GM23338 (cell line): ENCODE measurements around the gene UBE2A. TPM values are rescaled to one million over a fixed set of nuclear protein-coding genes. Genes with fewer than 3 reads are reported as not detected.

Source experiments
- ATAC-seq: fragments of 200-7000 bp; cut with Tn5 transposase; 3 replicates; pipeline ENCODE4 v1.9.1; 2020
- DNase-seq: peaks from one replicate; pipeline ENCODE4 v3.0.0-alpha.2; 2015; ENCODE audit warnings: low spot score
- H2AFZ ChIP-seq: fragments of 200-600 bp; sonication (generic); 2 replicates; pipeline ENCODE4 v1.8.0; 2016; ENCODE audit warnings: antibody characterized with exemption, mild to moderate bottlenecking, moderate library complexity
- H3F3A ChIP-seq: fragments of 200-600 bp; sonication (generic); replicated peaks from 2 replicates; pipeline ENCODE4 v1.8.0; 2017; ENCODE audit warnings: antibody characterized with exemption, mixed run types, low read depth
- H3K27ac ChIP-seq: fragments of 200-600 bp; sonication (generic); 2 replicates; pipeline ENCODE4 v1.6.1; 2016; ENCODE audit warnings: low read depth
- H3K27me3 ChIP-seq: fragments of 200-600 bp; sonication (generic); 2 replicates; pipeline ENCODE4 v1.8.0; 2016; ENCODE audit warnings: mild to moderate bottlenecking, mixed run types, moderate library complexity; ENCODE audit not compliant: insufficient read depth
- H3K36me3 ChIP-seq: fragments of 200-600 bp; sonication (generic); 2 replicates; pipeline ENCODE4 v1.8.0; 2016; ENCODE audit warnings: mild to moderate bottlenecking; ENCODE audit not compliant: insufficient read depth
- H3K4me1 ChIP-seq: fragments of 200-600 bp; sonication (generic); 2 replicates; pipeline ENCODE4 v1.8.0; 2016; ENCODE audit warnings: mild to moderate bottlenecking, moderate library complexity; ENCODE audit not compliant: insufficient read depth
- H3K4me2 ChIP-seq: fragments of 200-600 bp; sonication (generic); 2 replicates; pipeline ENCODE4 v1.7.1; 2017; ENCODE audit warnings: mixed run types
- H3K4me3 ChIP-seq: fragments of 200-600 bp; sonication (generic); 2 replicates; pipeline ENCODE4 v1.6.1; 2016; ENCODE audit warnings: mixed run types
- H3K79me2 ChIP-seq: fragments of 200-600 bp; sonication (generic); replicated peaks from 2 replicates; pipeline ENCODE4 v1.8.0; 2017; ENCODE audit warnings: mild to moderate bottlenecking; ENCODE audit not compliant: insufficient read depth
- H3K9me2 ChIP-seq: fragments of 200-600 bp; sonication (generic); 2 replicates; pipeline ENCODE4 v1.8.0; 2017; ENCODE audit not compliant: insufficient read depth
- H4K20me1 ChIP-seq: fragments of 200-600 bp; sonication (generic); replicated peaks from 2 replicates; pipeline ENCODE4 v1.8.0; 2017; ENCODE audit warnings: mild to moderate bottlenecking; ENCODE audit not compliant: insufficient read depth
- H3K27ac Mint-ChIP-seq: 2 replicates; pipeline ENCODE4 v1.8.0; 2020; ENCODE audit warnings: inconsistent platforms, mild to moderate bottlenecking, moderate library complexity, mixed read lengths
- H3K27me3 Mint-ChIP-seq: 3 replicates; pipeline ENCODE4 v1.8.0; 2022; ENCODE audit warnings: low read depth, mild to moderate bottlenecking, moderate library complexity, mixed read lengths, inconsistent platforms; ENCODE audit not compliant: insufficient read depth, poor library complexity
- H3K36me3 Mint-ChIP-seq: 3 replicates; pipeline ENCODE4 v1.8.0; 2021; ENCODE audit warnings: low read depth, mild to moderate bottlenecking, inconsistent platforms, moderate library complexity, mixed read lengths
- H3K4me1 Mint-ChIP-seq: 3 replicates; pipeline ENCODE4 v1.8.0; 2020; ENCODE audit warnings: mild to moderate bottlenecking, inconsistent platforms, mixed read lengths
- H3K4me3 Mint-ChIP-seq: 3 replicates; pipeline ENCODE4 v1.8.0; 2021; ENCODE audit warnings: moderate library complexity, mild to moderate bottlenecking, inconsistent platforms, mixed read lengths
- H3K9me3 Mint-ChIP-seq: 3 replicates; pipeline ENCODE4 v1.8.0; 2020; ENCODE audit warnings: moderate library complexity, mild to moderate bottlenecking, inconsistent platforms, mixed read lengths
- CREB1 ChIP-seq: fragments of 250-450 bp; sonication (Bioruptor Pico); IDR thresholded peaks from 2 replicates; pipeline ENCODE4 v1.5.0; 2020; ENCODE audit warnings: low read depth, mild to moderate bottlenecking, moderate library complexity
- CTCF ChIP-seq, 2 experiments: fragments of 200-600 bp in 1 of 2; sonication (generic) in 1 of 2; conservative IDR thresholded peaks; 2 replicates each; pipeline versions ENCODE4 v1.5.1 to v1.6.1; 2016 to 2017; ENCODE audit warnings: antibody characterized with exemption in 2 of 2, low read depth in 2 of 2, mild to moderate bottlenecking in 2 of 2, moderate library complexity in 1 of 2
- ETS1 ChIP-seq: IDR thresholded peaks from 2 replicates; pipeline ENCODE4 v1.6.1; 2016; ENCODE audit warnings: antibody characterized with exemption
- EZH2phosphoT487 ChIP-seq: fragments of 200-600 bp; sonication (generic); IDR thresholded peaks from one replicate; pipeline ENCODE4 v1.8.1; 2018; ENCODE audit warnings: antibody characterized with exemption; ENCODE audit not compliant: unreplicated experiment
- JUNB ChIP-seq: IDR thresholded peaks from one replicate; pipeline ENCODE4 v1.6.1; 2016; ENCODE audit warnings: antibody characterized with exemption; ENCODE audit not compliant: unreplicated experiment
- NANOG ChIP-seq: IDR thresholded peaks from 2 replicates; pipeline ENCODE4 v1.6.1; 2016; ENCODE audit warnings: antibody characterized with exemption, borderline replicate concordance
- POLR2AphosphoS5 ChIP-seq: IDR thresholded peaks from 2 replicates; pipeline ENCODE4 v1.6.1; 2016; ENCODE audit warnings: antibody characterized with exemption, low read depth
- REST ChIP-seq: IDR thresholded peaks from one replicate; pipeline ENCODE4 v1.6.1; 2018; ENCODE audit warnings: antibody characterized with exemption; ENCODE audit not compliant: unreplicated experiment
- STAT1 ChIP-seq: IDR thresholded peaks from one replicate; pipeline ENCODE4 v1.6.1; 2016; ENCODE audit warnings: antibody characterized with exemption; ENCODE audit not compliant: unreplicated experiment
- ZNF331 ChIP-seq: fragments of 250-450 bp; sonication (Bioruptor Pico); IDR thresholded peaks from 2 replicates; pipeline ENCODE4 v1.5.0; 2020; ENCODE audit warnings: low read depth, mild to moderate bottlenecking, moderate library complexity
- ZNF462 ChIP-seq: fragments of 250-450 bp; sonication (Bioruptor Pico); IDR thresholded peaks from 2 replicates; pipeline ENCODE4 v1.5.0; 2020; ENCODE audit warnings: mild to moderate bottlenecking, moderate library complexity
- polyA plus RNA-seq: library from polyadenylated mRNA; unstranded; fragments of >200 nt; fragmentation: Nextera tagmentation; extraction: Ambion mirVana; gene quantifications from 2 replicates; pipeline ENCODE4 v1.2.1, GENCODE V29; 2016
- total RNA-seq: library from RNA; depleted of rRNA; stranded (reverse); fragments of >200 nt; shearing (Covaris generic); gene quantifications from 2 replicates; pipeline ENCODE4 v1.2.3, GENCODE V29; 2014

The UBE2A gene
- total and polyA plus RNA-seq, 2 experiments from 2014 or later: 38.6 to 75.9 TPM

GRCh38 chrX:119602701-119603255 lies 28.4 kb downstream of the UBE2A start:
- Histone ChIP-seq H3K9me2 (no peaks in the 10 kb centered on the region), H4K20me1 (no peaks in the 10 kb centered on the region; the same call in 1 of the 2 replicates), H3K4me2 (no peak overlapping the region), H3K79me2 (peaks cover 33% of the 10 kb centered on the region), H3K4me3 (no peak overlapping the region), H3K27ac (no peak overlapping the region), H2AFZ (no peak overlapping the region), H3F3A (no peaks in the 10 kb centered on the region), H3K27me3 (peaks cover 31% of the 10 kb centered on the region), H3K4me1 (no peaks in the 10 kb centered on the region), H3K36me3 (no peaks in the 10 kb centered on the region)
- Mint-ChIP-seq H3K36me3 (peaks cover 2% of the 10 kb centered on the region; the same call in 2 of the 3 replicates), H3K9me3 (no peaks in the 10 kb centered on the region; the same call in 2 of the 3 replicates), H3K27ac (no peak overlapping the region), H3K4me3 (no peak overlapping the region), H3K27me3 (peaks cover 14% of the 10 kb centered on the region), H3K4me1 (peaks cover 13% of the 10 kb centered on the region)
- DNase-seq (no peak), ATAC-seq (no peak)
- TF ChIP-seq ZNF331 (CRISPR knock-in tag) (no peak), ZNF462 (no peak), CREB1 (CRISPR knock-in tag) (no peak), NANOG (no peak), STAT1 (no peak), CTCF (conservative IDR thresholded peaks at IDR 0.05; ENCODE audit: low read depth in 2 of 2) (no peak), ETS1 (no peak), EZH2phosphoT487 (no peak), POLR2AphosphoS5 (no peak), JUNB (no peak), REST (no peak)
